Peyer's patch (tissue), 4 donors: ENCODE results near the gene RPL22. TPM values are rescaled to one million over a fixed set of nuclear protein-coding genes. Genes with fewer than 3 reads are reported as not detected.

Experiments
- DNase-seq, 3 donors: peaks; one replicate each; pipeline ENCODE4 v3.0.0-alpha.2; 2017 to 2019
- H3K27ac ChIP-seq, 4 donors: fragments of 200-600 bp; sonication (generic); one replicate each; pipeline ENCODE4 v1.5.1; 2016 to 2019
- H3K27me3 ChIP-seq, 2 donors: fragments of 200-600 bp; sonication (generic); one replicate each; pipeline ENCODE4 v1.5.1; 2019
- H3K36me3 ChIP-seq, 3 donors: fragments of 200-600 bp; sonication (generic); one replicate each; pipeline ENCODE4 v1.5.1; 2016 to 2019
- H3K4me1 ChIP-seq, 4 donors: fragments of 200-600 bp; sonication (generic); one replicate each; pipeline ENCODE4 v1.5.1; 2016 to 2019
- H3K4me3 ChIP-seq, 4 donors: fragments of 200-600 bp; sonication (generic); 1 replicate in 3 of 4; 2 replicates in 1 of 4; pipeline ENCODE4 v1.5.1; 2016 to 2019; ENCODE audit warnings: mild to moderate bottlenecking in 1 of 4
- H3K9me3 ChIP-seq, 4 donors: fragments of 200-600 bp; sonication (generic); one replicate each; pipeline ENCODE4 v1.5.1; 2016 to 2019; ENCODE audit warnings: mild to moderate bottlenecking in 1 of 4
- POLR2A ChIP-seq, 2 donors: fragments of 450-650 bp; IDR thresholded peaks; one replicate each; pipeline ENCODE4 v1.5.1; 2017; ENCODE audit warnings: antibody characterized with exemption in 2 of 2, mild to moderate bottlenecking in 2 of 2, moderate library complexity in 2 of 2
- total RNA-seq, 4 donors: library from RNA; depleted of rRNA; stranded (reverse); fragments of >200 nt; gene quantifications; one replicate each; pipeline ENCODE4 v1.1.0, GENCODE V29; 2016
- TF ChIP-seq, protein P1 (sequence below), 6 experiments: fragments of 450-650 bp in 4 of 6; fragments of 200-600 bp in 2 of 6; sonication (generic) in 1 of 6; IDR thresholded peaks; one replicate each; pipeline ENCODE4 v1.5.1; 2017 to 2019; ENCODE audit warnings: antibody characterized with exemption in 6 of 6, mild to moderate bottlenecking in 3 of 6, moderate library complexity in 1 of 6

The RPL22 gene
- total RNA-seq, 4 donors from 2014 or later, result 78.1 to 170 (median 99.0) TPM

DNA sequence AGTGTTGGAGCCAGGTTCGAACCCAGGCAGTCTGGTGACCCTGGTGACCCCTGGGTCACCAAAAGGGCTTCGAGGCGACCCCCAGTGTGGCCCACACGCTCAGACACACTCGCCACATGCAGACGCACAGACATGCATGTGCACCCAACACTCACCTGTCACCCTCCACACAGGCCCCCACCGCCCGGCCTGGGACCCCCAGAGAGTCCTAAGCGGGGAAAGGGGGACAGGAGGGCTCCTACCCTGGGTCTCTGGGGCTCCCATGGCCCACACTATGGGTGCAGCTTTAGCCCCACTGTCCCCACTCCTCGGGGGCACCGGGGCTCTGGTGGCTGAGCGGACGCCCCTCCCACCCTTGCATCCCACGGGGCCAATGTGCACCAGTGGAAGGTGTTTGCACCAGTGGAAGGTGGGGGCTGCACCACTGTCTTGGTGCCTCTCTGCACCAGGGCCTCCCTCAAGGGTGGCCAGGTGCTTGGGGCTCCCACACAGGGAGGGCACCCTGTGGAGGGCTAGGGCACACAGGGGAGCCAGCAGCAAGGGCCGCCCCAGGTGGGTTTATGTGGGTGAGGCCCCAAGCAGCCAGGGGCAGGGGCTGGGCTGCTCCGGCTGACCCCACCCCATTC lies 29.2 kb downstream of the RPL22 start:
- TF ChIP-seq, protein P1, sequence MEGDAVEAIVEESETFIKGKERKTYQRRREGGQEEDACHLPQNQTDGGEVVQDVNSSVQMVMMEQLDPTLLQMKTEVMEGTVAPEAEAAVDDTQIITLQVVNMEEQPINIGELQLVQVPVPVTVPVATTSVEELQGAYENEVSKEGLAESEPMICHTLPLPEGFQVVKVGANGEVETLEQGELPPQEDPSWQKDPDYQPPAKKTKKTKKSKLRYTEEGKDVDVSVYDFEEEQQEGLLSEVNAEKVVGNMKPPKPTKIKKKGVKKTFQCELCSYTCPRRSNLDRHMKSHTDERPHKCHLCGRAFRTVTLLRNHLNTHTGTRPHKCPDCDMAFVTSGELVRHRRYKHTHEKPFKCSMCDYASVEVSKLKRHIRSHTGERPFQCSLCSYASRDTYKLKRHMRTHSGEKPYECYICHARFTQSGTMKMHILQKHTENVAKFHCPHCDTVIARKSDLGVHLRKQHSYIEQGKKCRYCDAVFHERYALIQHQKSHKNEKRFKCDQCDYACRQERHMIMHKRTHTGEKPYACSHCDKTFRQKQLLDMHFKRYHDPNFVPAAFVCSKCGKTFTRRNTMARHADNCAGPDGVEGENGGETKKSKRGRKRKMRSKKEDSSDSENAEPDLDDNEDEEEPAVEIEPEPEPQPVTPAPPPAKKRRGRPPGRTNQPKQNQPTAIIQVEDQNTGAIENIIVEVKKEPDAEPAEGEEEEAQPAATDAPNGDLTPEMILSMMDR (IDR thresholded peaks at IDR 0.05), result no peak
- no peak for TF ChIP-seq POLR2A (IDR thresholded peaks at IDR 0.05)
- Histone ChIP-seq H3K4me3 (no peak overlapping the region), H3K36me3 (no peaks in the 10 kb centered on the region), H3K9me3 (no peaks in the 10 kb centered on the region), H3K27ac (no peak overlapping the region), H3K27me3 (no peaks in the 10 kb centered on the region), H3K4me1 (no peaks in the 10 kb centered on the region)
- DNase-seq, result no peak

DNA sequence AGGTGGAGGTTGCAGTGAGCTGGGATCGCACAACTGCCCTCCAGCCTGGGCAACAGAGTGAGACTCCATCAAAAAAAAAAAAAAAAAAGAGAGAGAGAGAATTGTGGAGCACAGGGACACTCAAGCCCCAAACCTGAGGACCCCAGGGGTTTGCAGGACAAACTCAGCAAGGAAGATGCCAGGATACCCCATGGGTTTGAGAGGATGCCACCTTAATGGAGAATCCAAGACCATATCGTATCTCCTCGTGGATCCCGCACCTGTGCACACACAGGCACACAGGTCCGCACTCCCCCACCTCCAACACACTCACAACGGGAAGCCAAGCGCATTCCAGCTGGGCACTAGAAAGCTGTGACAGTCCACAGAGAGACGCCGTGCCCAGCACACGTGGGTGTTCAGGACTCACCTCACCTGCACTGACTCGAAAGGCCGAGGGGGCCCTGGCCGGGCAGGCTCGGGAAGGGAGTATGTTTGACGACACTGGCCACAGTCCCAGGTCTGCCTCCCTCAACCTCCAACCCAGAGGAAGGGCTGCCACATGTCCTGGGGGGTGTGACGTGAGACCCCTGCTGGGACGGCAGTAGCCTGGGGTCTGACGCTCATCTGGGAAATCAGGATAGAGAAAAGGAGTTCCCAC lies 30.3 kb downstream of the RPL22 start:
- Histone ChIP-seq H3K27me3 (no peaks in the 10 kb centered on the region), H3K9me3 (no peaks in the 10 kb centered on the region), H3K4me1 (no peaks in the 10 kb centered on the region), H3K36me3 (no peaks in the 10 kb centered on the region), H3K27ac (no peak overlapping the region), H3K4me3 (no peak overlapping the region)
- no peak for DNase-seq
- TF ChIP-seq, protein P1 (IDR thresholded peaks at IDR 0.05), result no peak
- no peak for TF ChIP-seq POLR2A (IDR thresholded peaks at IDR 0.05)

DNA sequence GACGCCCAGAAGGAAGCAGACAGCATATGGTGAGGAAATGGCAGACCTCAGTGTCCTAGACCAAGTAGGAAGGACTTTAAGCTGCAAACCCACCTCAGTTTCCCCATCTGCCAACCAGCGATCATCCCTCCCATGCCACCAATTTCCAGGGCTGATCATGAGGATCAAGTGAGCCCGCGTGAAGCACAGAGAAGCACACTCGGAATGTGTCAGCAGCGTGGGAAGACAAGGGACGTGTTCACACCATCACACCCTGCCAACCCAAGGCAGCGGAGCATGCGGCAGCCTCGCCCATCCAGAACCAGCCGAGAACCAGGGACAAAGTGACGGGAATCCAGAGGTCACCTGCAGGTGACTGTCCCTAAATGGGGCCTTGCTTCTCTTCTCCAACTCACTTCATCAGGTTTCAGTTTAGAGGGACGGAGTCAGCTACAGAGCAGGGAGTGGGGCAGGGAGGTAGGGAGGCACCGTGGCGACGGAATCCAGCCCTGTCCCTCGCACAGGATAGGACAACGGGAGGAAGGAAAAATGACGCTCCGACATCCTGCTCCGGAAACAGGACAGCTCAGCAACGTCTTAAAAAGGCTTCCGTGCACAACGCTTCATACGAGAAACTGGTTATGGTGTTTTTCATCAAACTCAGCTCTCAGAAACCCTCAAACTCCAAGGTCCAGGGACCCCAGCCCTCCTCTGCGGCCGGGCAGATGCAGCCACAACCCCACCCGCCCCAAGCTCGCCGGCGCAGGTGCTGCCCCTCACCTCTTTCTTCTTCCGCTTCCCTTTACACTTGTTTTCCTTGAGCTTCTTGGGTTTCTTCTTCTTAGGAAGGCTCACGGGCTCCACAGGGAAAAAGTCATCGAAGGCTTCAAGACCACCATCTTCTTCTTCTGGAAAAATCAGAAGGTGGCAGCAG lies 31.7 kb downstream of the RPL22 start:
- H3K4me3 ChIP-seq, result no peak overlapping the region
- H3K27ac ChIP-seq, result no peak overlapping the region
- no peaks in the 10 kb centered on the region for H3K27me3 ChIP-seq
- H3K4me1 ChIP-seq, result no peaks in the 10 kb centered on the region
- DNase-seq, result no peak
- H3K36me3 ChIP-seq, result no peaks in the 10 kb centered on the region
- H3K9me3 ChIP-seq, result no peaks in the 10 kb centered on the region
- TF ChIP-seq POLR2A (IDR thresholded peaks at IDR 0.05), result no peak
- TF ChIP-seq, protein P1 (IDR thresholded peaks at IDR 0.05), result no peak

DNA sequence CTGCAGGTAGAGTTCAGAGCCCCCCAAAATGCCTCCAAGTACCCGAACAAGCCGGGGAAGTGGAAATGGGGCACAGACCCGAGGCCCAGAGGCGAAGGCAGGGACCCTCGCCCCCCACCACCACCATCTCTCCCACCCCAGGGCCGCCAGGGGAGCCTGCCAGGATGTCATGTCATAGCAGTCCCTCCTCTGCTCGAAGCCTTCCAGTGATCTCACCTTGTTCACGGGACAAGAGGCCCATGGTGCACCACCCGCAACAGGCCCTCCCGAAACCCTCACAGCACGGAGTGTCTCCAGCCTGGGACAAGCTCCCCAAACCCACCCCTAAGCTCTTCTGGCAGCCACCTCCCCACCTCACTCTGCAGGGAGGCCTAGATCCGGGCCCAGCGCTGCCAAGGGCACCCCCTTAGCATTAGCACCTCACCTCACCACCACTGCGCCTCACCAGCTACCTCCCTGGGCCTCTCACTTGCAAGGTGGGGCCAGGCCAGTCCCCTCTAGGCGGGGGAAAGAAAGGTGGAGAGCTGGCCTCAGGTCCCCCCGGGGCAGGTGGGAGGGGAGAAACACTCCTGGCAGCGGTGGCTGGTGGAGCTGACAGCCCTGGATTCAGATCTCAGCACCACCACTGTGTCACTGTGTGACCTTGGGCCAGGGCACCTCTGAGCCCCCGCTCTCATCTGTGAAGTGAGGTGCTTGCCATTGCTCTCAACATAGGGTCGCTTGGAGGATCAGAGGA lies 32.6 kb downstream of the RPL22 start:
- no peak for DNase-seq
- no peaks in the 10 kb centered on the region for H3K36me3 ChIP-seq
- no peaks in the 10 kb centered on the region for H3K27me3 ChIP-seq
- H3K27ac ChIP-seq, result no peak overlapping the region
- no peaks in the 10 kb centered on the region for H3K9me3 ChIP-seq
- no peak overlapping the region for H3K4me3 ChIP-seq
- no peak for TF ChIP-seq POLR2A (IDR thresholded peaks at IDR 0.05)
- TF ChIP-seq, protein P1 (IDR thresholded peaks at IDR 0.05), result no peak
- H3K4me1 ChIP-seq, result no peaks in the 10 kb centered on the region

DNA sequence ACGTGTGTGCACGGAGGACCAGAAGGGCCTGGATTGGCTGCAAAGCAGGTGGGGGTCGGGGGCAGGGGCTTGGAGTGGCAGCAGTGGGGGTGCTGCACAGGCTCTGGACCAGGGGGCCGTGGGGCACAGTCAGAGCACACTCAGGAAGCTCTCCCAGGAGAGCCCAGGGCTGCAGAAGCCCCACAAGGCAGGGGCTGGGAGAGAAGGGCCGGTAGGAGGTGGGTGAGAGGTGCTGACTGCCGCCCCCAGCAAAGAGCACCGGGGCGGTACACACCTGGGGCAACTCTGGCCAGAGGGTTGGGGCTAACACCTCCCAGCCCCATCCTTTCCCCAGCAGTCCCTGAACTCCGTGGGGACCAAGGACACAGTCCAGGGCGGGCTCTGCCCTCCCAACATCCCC lies 33.2 kb downstream of the RPL22 start:
- Histone ChIP-seq H3K9me3 (no peaks in the 10 kb centered on the region), H3K4me1 (no peaks in the 10 kb centered on the region), H3K36me3 (no peaks in the 10 kb centered on the region), H3K4me3 (no peak overlapping the region), H3K27ac (no peak overlapping the region), H3K27me3 (no peaks in the 10 kb centered on the region)
- TF ChIP-seq POLR2A (IDR thresholded peaks at IDR 0.05), result no peak
- TF ChIP-seq, protein P1 (IDR thresholded peaks at IDR 0.05), result no peak
- no peak for DNase-seq
